PFSK-1 (cell line): ENCODE results near the gene CEP57.

Experiments used
- FOXP2 ChIP-seq: optimal IDR thresholded peaks from 2 replicates; pipeline ENCODE3; 2011; ENCODE audit warnings: borderline replicate concordance, control low read depth, inconsistent platforms; ENCODE audit not compliant: insufficient read depth; ENCODE audit errors: extremely low read length, extremely low read depth
- POLR2AphosphoS5 ChIP-seq: IDR thresholded peaks from 2 replicates; pipeline ENCODE4 v1.6.1; 2012; ENCODE audit warnings: low read depth, mild to moderate bottlenecking, control low read depth, low read length, moderate library complexity
- SIN3A ChIP-seq: IDR thresholded peaks from 2 replicates; pipeline ENCODE4 v1.6.1; 2012; ENCODE audit warnings: mild to moderate bottlenecking, low read length, moderate library complexity, borderline replicate concordance; ENCODE audit not compliant: insufficient read depth
- TAF1 ChIP-seq: IDR thresholded peaks from 2 replicates; pipeline ENCODE4 v1.6.1; 2012; ENCODE audit warnings: low read length, control low read depth, borderline replicate concordance; ENCODE audit not compliant: insufficient read depth
- TF ChIP-seq, protein P1 (sequence below), 2 experiments: IDR thresholded peaks; 2 replicates each; pipeline versions ENCODE4 v1.6.1 to v1.8.0; 2011 to 2012; ENCODE audit warnings: low read depth in 2 of 2, low read length in 2 of 2, control low read depth in 1 of 2, inconsistent platforms in 1 of 2, mild to moderate bottlenecking in 1 of 2, moderate library complexity in 1 of 2; ENCODE audit not compliant: insufficient read depth in 1 of 2

GRCh38 chr11:95790933-95791708 lies 823 bp downstream of the CEP57 start:
- TF ChIP-seq POLR2AphosphoS5, result no peak
- TF ChIP-seq, protein P1, sequence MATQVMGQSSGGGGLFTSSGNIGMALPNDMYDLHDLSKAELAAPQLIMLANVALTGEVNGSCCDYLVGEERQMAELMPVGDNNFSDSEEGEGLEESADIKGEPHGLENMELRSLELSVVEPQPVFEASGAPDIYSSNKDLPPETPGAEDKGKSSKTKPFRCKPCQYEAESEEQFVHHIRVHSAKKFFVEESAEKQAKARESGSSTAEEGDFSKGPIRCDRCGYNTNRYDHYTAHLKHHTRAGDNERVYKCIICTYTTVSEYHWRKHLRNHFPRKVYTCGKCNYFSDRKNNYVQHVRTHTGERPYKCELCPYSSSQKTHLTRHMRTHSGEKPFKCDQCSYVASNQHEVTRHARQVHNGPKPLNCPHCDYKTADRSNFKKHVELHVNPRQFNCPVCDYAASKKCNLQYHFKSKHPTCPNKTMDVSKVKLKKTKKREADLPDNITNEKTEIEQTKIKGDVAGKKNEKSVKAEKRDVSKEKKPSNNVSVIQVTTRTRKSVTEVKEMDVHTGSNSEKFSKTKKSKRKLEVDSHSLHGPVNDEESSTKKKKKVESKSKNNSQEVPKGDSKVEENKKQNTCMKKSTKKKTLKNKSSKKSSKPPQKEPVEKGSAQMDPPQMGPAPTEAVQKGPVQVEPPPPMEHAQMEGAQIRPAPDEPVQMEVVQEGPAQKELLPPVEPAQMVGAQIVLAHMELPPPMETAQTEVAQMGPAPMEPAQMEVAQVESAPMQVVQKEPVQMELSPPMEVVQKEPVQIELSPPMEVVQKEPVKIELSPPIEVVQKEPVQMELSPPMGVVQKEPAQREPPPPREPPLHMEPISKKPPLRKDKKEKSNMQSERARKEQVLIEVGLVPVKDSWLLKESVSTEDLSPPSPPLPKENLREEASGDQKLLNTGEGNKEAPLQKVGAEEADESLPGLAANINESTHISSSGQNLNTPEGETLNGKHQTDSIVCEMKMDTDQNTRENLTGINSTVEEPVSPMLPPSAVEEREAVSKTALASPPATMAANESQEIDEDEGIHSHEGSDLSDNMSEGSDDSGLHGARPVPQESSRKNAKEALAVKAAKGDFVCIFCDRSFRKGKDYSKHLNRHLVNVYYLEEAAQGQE (IDR thresholded peaks at IDR 0.05; ENCODE audit: insufficient read depth in 1 of 2, low read depth in 2 of 2, low read length in 2 of 2), result no peak
- TF ChIP-seq TAF1, result peak; percentile 60; the same call in 1 of the 2 replicates
- 0 out of 2 replicates have a peak, but pooled peaks have one; percentile 36 for TF ChIP-seq SIN3A
- TF ChIP-seq FOXP2, result no peak
